HepG2 (cell line): ENCODE measurements around the gene CAMK2D.

ENCODE experiments used
- SMAD1 ChIP-seq: sonication (generic); formaldehyde crosslinking; IDR thresholded peaks from 2 replicates; pipeline ENCODE4 v1.4.0; 2020; ENCODE audit warnings: missing genetic modification reagents, low read depth, mild to moderate bottlenecking, borderline replicate concordance
- TF ChIP-seq, protein P1 (sequence below): sonication (generic); formaldehyde crosslinking; IDR thresholded peaks from 2 replicates; pipeline ENCODE4 v1.9.0; 2021; ENCODE audit warnings: missing genetic modification reagents, borderline replicate concordance
- TF ChIP-seq, protein P2 (sequence below): sonication (generic); formaldehyde crosslinking; IDR thresholded peaks from 2 replicates; pipeline ENCODE4 v1.4.0; 2020; ENCODE audit warnings: missing genetic modification reagents
- TF ChIP-seq, protein P3 (sequence below): sonication (generic); formaldehyde crosslinking; IDR thresholded peaks from 2 replicates; pipeline ENCODE4 v1.4.0; 2020; ENCODE audit warnings: missing genetic modification reagents

DNA sequence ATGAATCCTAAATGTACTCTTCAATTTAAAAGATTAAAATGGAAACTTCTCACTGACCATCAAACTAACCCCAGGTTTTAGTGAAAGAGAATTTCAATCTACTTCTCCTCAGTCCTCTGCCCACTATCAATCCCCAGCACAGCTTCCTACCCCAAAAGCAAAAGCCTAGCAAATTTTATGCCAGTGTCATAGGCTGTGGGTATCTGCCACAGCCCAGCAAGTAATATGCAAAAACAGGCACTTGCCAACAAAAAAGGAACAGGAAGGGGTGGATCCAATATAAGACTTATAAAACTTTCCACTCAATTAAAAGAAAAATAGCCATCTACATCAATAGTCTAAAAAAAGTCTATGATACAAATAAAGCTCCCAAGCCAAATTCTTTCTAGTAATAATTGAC, 22.3 kb downstream of the CAMK2D start:
- TF ChIP-seq, protein P1, sequence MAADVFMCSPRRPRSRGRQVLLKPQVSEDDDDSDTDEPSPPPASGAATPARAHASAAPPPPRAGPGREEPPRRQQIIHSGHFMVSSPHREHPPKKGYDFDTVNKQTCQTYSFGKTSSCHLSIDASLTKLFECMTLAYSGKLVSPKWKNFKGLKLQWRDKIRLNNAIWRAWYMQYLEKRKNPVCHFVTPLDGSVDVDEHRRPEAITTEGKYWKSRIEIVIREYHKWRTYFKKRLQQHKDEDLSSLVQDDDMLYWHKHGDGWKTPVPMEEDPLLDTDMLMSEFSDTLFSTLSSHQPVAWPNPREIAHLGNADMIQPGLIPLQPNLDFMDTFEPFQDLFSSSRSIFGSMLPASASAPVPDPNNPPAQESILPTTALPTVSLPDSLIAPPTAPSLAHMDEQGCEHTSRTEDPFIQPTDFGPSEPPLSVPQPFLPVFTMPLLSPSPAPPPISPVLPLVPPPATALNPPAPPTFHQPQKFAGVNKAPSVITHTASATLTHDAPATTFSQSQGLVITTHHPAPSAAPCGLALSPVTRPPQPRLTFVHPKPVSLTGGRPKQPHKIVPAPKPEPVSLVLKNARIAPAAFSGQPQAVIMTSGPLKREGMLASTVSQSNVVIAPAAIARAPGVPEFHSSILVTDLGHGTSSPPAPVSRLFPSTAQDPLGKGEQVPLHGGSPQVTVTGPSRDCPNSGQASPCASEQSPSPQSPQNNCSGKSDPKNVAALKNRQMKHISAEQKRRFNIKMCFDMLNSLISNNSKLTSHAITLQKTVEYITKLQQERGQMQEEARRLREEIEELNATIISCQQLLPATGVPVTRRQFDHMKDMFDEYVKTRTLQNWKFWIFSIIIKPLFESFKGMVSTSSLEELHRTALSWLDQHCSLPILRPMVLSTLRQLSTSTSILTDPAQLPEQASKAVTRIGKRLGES (CRISPR knock-in tag), result no peak
- TF ChIP-seq, protein P2, sequence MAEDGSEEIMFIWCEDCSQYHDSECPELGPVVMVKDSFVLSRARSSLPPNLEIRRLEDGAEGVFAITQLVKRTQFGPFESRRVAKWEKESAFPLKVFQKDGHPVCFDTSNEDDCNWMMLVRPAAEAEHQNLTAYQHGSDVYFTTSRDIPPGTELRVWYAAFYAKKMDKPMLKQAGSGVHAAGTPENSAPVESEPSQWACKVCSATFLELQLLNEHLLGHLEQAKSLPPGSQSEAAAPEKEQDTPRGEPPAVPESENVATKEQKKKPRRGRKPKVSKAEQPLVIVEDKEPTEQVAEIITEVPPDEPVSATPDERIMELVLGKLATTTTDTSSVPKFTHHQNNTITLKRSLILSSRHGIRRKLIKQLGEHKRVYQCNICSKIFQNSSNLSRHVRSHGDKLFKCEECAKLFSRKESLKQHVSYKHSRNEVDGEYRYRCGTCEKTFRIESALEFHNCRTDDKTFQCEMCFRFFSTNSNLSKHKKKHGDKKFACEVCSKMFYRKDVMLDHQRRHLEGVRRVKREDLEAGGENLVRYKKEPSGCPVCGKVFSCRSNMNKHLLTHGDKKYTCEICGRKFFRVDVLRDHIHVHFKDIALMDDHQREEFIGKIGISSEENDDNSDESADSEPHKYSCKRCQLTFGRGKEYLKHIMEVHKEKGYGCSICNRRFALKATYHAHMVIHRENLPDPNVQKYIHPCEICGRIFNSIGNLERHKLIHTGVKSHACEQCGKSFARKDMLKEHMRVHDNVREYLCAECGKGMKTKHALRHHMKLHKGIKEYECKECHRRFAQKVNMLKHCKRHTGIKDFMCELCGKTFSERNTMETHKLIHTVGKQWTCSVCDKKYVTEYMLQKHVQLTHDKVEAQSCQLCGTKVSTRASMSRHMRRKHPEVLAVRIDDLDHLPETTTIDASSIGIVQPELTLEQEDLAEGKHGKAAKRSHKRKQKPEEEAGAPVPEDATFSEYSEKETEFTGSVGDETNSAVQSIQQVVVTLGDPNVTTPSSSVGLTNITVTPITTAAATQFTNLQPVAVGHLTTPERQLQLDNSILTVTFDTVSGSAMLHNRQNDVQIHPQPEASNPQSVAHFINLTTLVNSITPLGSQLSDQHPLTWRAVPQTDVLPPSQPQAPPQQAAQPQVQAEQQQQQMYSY, result no peak
- no peak for TF ChIP-seq SMAD1 (CRISPR knock-in tag)
- TF ChIP-seq, protein P3, sequence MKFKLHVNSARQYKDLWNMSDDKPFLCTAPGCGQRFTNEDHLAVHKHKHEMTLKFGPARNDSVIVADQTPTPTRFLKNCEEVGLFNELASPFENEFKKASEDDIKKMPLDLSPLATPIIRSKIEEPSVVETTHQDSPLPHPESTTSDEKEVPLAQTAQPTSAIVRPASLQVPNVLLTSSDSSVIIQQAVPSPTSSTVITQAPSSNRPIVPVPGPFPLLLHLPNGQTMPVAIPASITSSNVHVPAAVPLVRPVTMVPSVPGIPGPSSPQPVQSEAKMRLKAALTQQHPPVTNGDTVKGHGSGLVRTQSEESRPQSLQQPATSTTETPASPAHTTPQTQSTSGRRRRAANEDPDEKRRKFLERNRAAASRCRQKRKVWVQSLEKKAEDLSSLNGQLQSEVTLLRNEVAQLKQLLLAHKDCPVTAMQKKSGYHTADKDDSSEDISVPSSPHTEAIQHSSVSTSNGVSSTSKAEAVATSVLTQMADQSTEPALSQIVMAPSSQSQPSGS (CRISPR knock-in tag), result no peak
